MCF 10A (cell line): Measurements from ENCODE around the gene GGA3. TPM values are rescaled to one million over a fixed set of nuclear protein-coding genes. Genes with fewer than 3 reads are reported as not detected.

ENCODE experiments used
- BruUV-seq: library from RNA; stranded (reverse); fragments of 400-500 nt; replicated peaks from 2 replicates; lab custom pipeline; 2021; lab: Mats Ljungman, UMichigan
- CTCF ChIA-PET: fragments of 300-600 bp; sonication (Branson Sonifier 250); formaldehyde crosslinking; extraction: SDS; loops from one replicate; lab custom pipeline; 2021; ENCODE audit warnings: antibody characterized with exemption, inconsistent platforms; lab: Yijun Ruan, JAX
- POLR2A ChIA-PET: fragments of 300-600, 350-650 bp; sonication (Branson Sonifier 250); formaldehyde crosslinking; extraction: SDS; loops from one replicate; lab custom pipeline; 2020; ENCODE audit warnings: antibody characterized with exemption, inconsistent platforms; lab: Yijun Ruan, JAX
- DNase-seq: peaks from one replicate; pipeline ENCODE4 v3.0.0-alpha.2; 2018; ENCODE audit not compliant: unreplicated experiment
- H3K27ac Mint-ChIP-seq: one replicate; pipeline ENCODE4 v1.8.0; 2022; ENCODE audit warnings: mild to moderate bottlenecking, low read depth, mixed read lengths; ENCODE audit not compliant: unreplicated experiment
- H3K27me3 Mint-ChIP-seq: one replicate; pipeline ENCODE4 v1.8.0; 2022; ENCODE audit warnings: mixed read lengths; ENCODE audit not compliant: insufficient read depth, unreplicated experiment
- H3K36me3 Mint-ChIP-seq: one replicate; pipeline ENCODE4 v1.8.0; 2022; ENCODE audit warnings: mild to moderate bottlenecking, moderate library complexity, mixed read lengths; ENCODE audit not compliant: insufficient read depth, unreplicated experiment
- H3K4me1 Mint-ChIP-seq: one replicate; pipeline ENCODE4 v1.8.0; 2022; ENCODE audit warnings: mixed read lengths; ENCODE audit not compliant: insufficient read depth, unreplicated experiment
- H3K4me3 Mint-ChIP-seq: one replicate; pipeline ENCODE4 v1.8.0; 2022; ENCODE audit warnings: mild to moderate bottlenecking, moderate library complexity, mixed read lengths; ENCODE audit not compliant: unreplicated experiment
- H3K9me3 Mint-ChIP-seq: one replicate; pipeline ENCODE4 v1.8.0; 2022; ENCODE audit warnings: mixed read lengths; ENCODE audit not compliant: unreplicated experiment
- intact Hi-C: fragments of 100-400 bp; cut with micrococcal nuclease; formaldehyde crosslinking; loops from 2 replicates; pipeline ENCODE4 v1.14.1; 2022
- total RNA-seq: library from RNA; stranded (reverse); gene quantifications from 2 replicates; pipeline ENCODE4 v1.2.3, GENCODE V29; 2022
- TF ChIP-seq, protein P1 (sequence below): fragments of 200-600 bp; IDR thresholded peaks from one replicate; pipeline ENCODE4 v1.8.0; 2022; ENCODE audit warnings: antibody characterized with exemption, mild to moderate bottlenecking; ENCODE audit not compliant: unreplicated experiment

GGA3 gene
- total RNA-seq, 1 experiment from 2014 or later: 32.7 TPM

DNA sequence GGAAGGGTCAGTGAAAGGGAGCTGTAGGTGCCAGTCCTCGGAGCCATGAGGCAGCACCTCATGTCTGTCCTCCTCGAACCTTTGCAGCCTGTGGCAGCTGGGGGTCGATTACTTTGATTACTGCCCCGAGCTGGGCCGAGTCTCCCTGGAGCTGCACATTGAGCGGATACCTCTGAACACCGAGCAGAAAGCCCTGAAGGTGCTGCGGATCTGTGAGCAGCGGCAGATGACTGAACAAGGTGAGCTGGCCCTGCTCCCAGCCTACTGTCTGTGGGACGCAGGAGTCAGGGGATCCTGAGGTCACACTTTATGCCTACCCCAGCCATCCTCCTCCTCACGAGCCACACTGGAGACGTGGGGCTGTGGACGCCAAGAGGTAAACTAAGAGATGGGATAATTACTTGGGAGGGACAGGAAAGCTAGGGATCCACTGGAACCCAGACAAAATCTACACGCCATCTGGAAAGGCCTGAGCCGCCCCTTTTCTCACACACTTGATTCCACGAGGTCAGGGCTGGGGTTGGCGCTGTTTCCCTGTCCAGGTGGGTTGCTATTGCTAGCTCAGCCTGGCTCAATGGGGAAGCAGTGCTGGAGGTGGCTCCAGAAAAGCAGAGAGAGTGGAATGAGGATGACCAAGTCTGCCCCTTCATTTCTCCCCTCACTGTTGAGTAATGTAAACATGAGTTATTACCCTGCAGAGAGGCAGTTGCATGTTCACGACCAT, 29.5 kb downstream of the GGA3 start:
- H3K9me3 Mint-ChIP-seq: no peaks in the 10 kb centered on the region
- H3K4me3 Mint-ChIP-seq: no peak overlapping the region
- TF ChIP-seq, protein P1, sequence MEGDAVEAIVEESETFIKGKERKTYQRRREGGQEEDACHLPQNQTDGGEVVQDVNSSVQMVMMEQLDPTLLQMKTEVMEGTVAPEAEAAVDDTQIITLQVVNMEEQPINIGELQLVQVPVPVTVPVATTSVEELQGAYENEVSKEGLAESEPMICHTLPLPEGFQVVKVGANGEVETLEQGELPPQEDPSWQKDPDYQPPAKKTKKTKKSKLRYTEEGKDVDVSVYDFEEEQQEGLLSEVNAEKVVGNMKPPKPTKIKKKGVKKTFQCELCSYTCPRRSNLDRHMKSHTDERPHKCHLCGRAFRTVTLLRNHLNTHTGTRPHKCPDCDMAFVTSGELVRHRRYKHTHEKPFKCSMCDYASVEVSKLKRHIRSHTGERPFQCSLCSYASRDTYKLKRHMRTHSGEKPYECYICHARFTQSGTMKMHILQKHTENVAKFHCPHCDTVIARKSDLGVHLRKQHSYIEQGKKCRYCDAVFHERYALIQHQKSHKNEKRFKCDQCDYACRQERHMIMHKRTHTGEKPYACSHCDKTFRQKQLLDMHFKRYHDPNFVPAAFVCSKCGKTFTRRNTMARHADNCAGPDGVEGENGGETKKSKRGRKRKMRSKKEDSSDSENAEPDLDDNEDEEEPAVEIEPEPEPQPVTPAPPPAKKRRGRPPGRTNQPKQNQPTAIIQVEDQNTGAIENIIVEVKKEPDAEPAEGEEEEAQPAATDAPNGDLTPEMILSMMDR: no peak
- no peaks in the 10 kb centered on the region for H3K4me1 Mint-ChIP-seq
- H3K27ac Mint-ChIP-seq: no peak overlapping the region
- no TSS peak for BruUV-seq
- H3K27me3 Mint-ChIP-seq: no peaks in the 10 kb centered on the region
- ChIA-PET POLR2A (interaction anchor here (0.5 to 1.9 kb wide), 3 partner anchors 10 to 66 kb away, joined by 3 to 5 read pairs (median 3); partner anchors contain the start of gene NUP85), CTCF (interaction anchor here (0.6 to 0.7 kb wide), 2 partner anchors 20 to 292 kb away, joined by 3 to 4 read pairs; no protein-coding TSS in a partner anchor)
- intact Hi-C loops: no loop called here
- peaks cover 70% of the 10 kb centered on the region for H3K36me3 Mint-ChIP-seq
- DNase-seq: no peak

DNA sequence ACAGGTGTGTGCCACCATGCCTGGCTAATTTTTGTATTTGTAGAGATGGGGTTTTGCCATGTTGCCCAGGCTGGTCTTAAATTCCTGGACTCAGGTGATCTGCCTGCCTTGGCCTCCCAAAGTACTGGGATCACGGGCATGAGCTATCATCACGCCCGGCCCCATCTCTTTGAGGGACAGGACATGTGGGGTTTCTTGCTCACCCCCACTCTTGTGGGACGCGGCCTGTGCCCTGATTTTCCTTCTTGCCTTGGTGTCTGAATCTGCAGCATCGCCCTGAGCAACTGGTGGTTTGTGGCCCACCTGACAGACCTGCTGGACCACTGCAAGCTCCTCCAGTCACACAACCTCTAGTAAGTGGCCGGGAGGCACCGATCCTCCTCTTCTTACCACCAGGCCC, 30.3 kb downstream of the GGA3 start:
- BruUV-seq: no TSS peak
- intact Hi-C loops: no loop called here
- no peak overlapping the region for H3K4me3 Mint-ChIP-seq
- ChIA-PET POLR2A (interaction anchor here (0.5 to 1.9 kb wide), 3 partner anchors 10 to 65 kb away, joined by 3 to 5 read pairs (median 3); partner anchors contain the start of gene NUP85), CTCF (interaction anchor here (0.5 to 1.4 kb wide), 3 partner anchors 7 to 117 kb away, joined by 3 to 4 read pairs (median 4); no protein-coding TSS in a partner anchor)
- TF ChIP-seq, protein P1: no peak
- H3K27ac Mint-ChIP-seq: no peak overlapping the region
- H3K9me3 Mint-ChIP-seq: no peaks in the 10 kb centered on the region
- H3K36me3 Mint-ChIP-seq: peaks cover 63% of the 10 kb centered on the region
- H3K27me3 Mint-ChIP-seq: no peaks in the 10 kb centered on the region
- no peak for DNase-seq
- H3K4me1 Mint-ChIP-seq: no peaks in the 10 kb centered on the region

DNA sequence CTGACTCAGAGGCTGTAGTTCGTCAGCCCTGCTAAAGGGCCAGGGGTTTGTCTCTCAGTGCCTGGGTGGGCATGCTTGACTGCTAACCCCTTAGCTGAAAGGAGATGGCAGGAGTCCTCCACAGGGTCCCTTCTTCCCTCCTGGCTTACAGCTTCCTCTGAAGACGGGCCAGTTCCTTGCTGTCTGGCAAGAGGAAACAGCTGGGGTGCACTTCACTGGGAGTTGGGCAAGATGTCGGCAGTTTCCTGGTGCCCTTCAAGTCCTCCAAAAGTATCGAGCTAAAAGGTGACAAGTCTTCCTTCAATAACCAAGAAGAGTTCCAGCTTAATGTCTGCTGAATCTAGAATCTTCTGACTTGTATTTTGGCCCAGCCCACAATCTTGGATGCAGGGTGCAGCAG, 32.6 kb downstream of the GGA3 start:
- H3K4me3 Mint-ChIP-seq: no peak overlapping the region
- no peaks in the 10 kb centered on the region for H3K9me3 Mint-ChIP-seq
- no TSS peak for BruUV-seq
- no peak for DNase-seq
- no peaks in the 10 kb centered on the region for H3K4me1 Mint-ChIP-seq
- no peak overlapping the region for H3K27ac Mint-ChIP-seq
- peaks cover 63% of the 10 kb centered on the region for H3K36me3 Mint-ChIP-seq
- intact Hi-C loops: no loop called here
- ChIA-PET POLR2A (interaction anchor here (0.7 to 1.4 kb wide), 6 partner anchors 8 to 391 kb away, joined by 3 to 4 read pairs (median 3); no protein-coding TSS in a partner anchor), CTCF (interaction anchor here (0.7 to 1.1 kb wide), 2 partner anchors 11 to 27 kb away, joined by 3 to 6 read pairs; no protein-coding TSS in a partner anchor)
- TF ChIP-seq, protein P1: no peak
- no peaks in the 10 kb centered on the region for H3K27me3 Mint-ChIP-seq

DNA sequence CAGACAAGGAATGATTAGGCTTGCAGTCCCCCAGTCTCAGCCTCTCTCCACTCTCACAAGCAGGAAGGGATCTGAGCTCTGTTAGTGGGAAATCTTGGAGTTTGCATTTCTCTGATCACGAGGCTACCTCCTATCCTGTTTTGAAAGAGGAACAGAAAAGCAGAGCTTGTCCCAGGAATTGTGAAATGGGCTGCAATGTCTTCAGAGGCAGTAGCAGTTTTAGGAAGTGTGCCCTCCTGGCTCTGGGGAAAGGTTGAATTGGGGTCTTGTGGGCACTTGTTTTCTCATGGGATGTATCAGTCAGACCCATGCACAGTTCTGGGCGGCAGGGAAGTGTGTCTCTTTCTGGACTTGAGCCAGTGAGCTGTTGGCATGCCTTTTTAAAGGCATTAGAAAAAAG, 33.1 kb downstream of the GGA3 start:
- BruUV-seq: no TSS peak
- Mint-ChIP-seq H3K4me3 (no peak overlapping the region), H3K27ac (no peak overlapping the region), H3K36me3 (peaks cover 61% of the 10 kb centered on the region), H3K4me1 (no peaks in the 10 kb centered on the region), H3K27me3 (no peaks in the 10 kb centered on the region), H3K9me3 (no peaks in the 10 kb centered on the region)
- no peak for DNase-seq
- intact Hi-C loops: no loop called here
- TF ChIP-seq, protein P1: no peak
- POLR2A ChIA-PET: interaction anchor here (0.8 to 1.4 kb wide), 4 partner anchors 9 to 20 kb away, joined by 3 to 4 read pairs (median 3); no protein-coding TSS in a partner anchor
- CTCF ChIA-PET: interaction anchor here (0.7 to 1.1 kb wide), 2 partner anchors 11 to 27 kb away, joined by 3 to 6 read pairs; no protein-coding TSS in a partner anchor
